ENCODE data around the gene MCCD1. TPM values are rescaled to one million over a fixed set of nuclear protein-coding genes. Genes with fewer than 3 reads are reported as not detected.
"Not testable (repeated sequence)": the region's sequence is repeated elsewhere in the genome, so short reads cannot be mapped to it uniquely, and the experiment has no call there.

Gene MCCD1
- total RNA-seq, 1 experiment from 2014 or later, result not detected

DNA sequence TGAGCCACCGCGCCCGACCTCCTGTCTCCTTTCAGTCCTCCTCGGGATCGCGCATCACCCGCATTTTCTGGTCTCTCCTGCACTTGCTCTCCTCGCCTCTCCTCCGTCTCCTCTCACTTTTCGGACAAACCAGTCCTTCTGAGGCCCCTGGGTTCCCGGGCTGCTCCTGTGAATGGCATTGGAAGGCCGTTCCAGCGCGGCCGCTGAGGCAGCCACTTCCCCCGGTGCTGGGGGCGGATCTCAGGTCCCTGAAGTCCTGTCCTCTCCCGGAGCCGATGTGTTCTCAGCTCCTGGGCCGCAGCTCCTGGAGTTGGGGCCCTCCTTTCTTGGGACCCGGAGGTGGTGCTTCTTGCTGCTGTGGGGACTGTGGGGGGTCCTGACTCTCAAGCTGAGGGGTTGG, 30.0 kb upstream of the MCCD1 start:
- H3K4me3 ChIP-seq (ENCODE audit: low read length), result peak overlapping the region; percentile 70
- POLR2A ChIA-PET (ENCODE audit: unreplicated experiment), result interaction anchor here (0.6 to 0.7 kb wide), 2 partner anchors 62 to 99 kb away, joined by 3 to 5 read pairs; no protein-coding TSS in a partner anchor
- no peaks in the 10 kb centered on the region for H3K9me3 ChIP-seq (ENCODE audit: low read length)
- H3F3A ChIP-seq (ENCODE audit: low read length, unreplicated experiment), result no peaks in the 10 kb centered on the region
- ATAC-seq (no peak), DNase-seq (peak; percentile 31)
- peaks cover 28% of the 10 kb centered on the region for H3K4me1 ChIP-seq (ENCODE audit: insufficient read depth, low read length)
- no TSS peak for BruUV-seq (replicated peaks)
- H3K79me2 ChIP-seq (ENCODE audit: low read length), result peaks cover 83% of the 10 kb centered on the region
- H3K4me2 ChIP-seq (ENCODE audit: low read length), result peak overlapping the region; percentile 84
- TF ChIP-seq, protein P1, sequence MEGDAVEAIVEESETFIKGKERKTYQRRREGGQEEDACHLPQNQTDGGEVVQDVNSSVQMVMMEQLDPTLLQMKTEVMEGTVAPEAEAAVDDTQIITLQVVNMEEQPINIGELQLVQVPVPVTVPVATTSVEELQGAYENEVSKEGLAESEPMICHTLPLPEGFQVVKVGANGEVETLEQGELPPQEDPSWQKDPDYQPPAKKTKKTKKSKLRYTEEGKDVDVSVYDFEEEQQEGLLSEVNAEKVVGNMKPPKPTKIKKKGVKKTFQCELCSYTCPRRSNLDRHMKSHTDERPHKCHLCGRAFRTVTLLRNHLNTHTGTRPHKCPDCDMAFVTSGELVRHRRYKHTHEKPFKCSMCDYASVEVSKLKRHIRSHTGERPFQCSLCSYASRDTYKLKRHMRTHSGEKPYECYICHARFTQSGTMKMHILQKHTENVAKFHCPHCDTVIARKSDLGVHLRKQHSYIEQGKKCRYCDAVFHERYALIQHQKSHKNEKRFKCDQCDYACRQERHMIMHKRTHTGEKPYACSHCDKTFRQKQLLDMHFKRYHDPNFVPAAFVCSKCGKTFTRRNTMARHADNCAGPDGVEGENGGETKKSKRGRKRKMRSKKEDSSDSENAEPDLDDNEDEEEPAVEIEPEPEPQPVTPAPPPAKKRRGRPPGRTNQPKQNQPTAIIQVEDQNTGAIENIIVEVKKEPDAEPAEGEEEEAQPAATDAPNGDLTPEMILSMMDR (conservative IDR thresholded peaks at IDR 0.05; ENCODE audit: low read depth, low read length), result no peak
- TF ChIP-seq EZH2 (IDR thresholded peaks at IDR 0.05; ENCODE audit: low read length, unreplicated experiment) (no peak), EZH2phosphoT487 (IDR thresholded peaks at IDR 0.05; ENCODE audit: borderline replicate concordance, low read length) (no peak)
- peaks cover 24% of the 10 kb centered on the region; the same call in 1 of the 2 replicates for H4K20me1 ChIP-seq (ENCODE audit: low read length)
- peak overlapping the region; percentile 20 for H3K9ac ChIP-seq (ENCODE audit: low read length)
- H2AFZ ChIP-seq (ENCODE audit: low read length), result peak overlapping the region; percentile 53; the same call in 1 of the 2 replicates
- 0 out of 2 replicates have a peak, but pooled peaks cover 4% of the 10 kb centered on the region for H3K36me3 ChIP-seq (ENCODE audit: low read depth, low read length)
- H3K9me2 ChIP-seq (replicated peaks; ENCODE audit: low read length), result no peaks in the 10 kb centered on the region
- CTCF ChIA-PET, result no interaction called here
- no peak overlapping the region for H3K27ac ChIP-seq (ENCODE audit: low read length)
- no peaks in the 10 kb centered on the region for H3K27me3 ChIP-seq (ENCODE audit: low read length)
- intact Hi-C loops (cut with micrococcal nuclease), result loop anchor here (1.0 kb wide), 1 partner anchor 44 kb away; the partner anchor contains the start of gene DDX39B

DNA sequence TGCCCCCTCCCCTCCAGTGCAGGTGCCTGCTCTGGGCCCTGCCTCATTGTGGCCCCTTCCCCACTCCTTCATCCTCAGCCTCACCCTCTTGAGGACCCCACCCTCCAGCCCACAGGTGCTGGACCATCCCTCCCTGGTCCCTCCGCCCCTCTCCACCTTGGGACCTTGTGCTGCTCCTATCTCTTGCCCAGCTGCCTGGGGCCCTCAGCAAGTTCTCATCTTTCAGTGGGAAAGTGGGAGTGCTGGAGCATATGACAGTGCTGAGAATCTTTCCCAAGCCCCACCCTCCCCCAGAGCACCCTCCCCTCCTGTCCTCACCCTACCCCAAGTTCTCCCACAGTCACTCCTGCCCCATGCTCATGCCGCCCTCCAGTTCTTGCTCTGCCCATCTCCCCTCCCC, 29.1 kb upstream of the MCCD1 start:
- H3K27me3 ChIP-seq (ENCODE audit: low read length); H3K9ac ChIP-seq (ENCODE audit: low read length); intact Hi-C loops (cut with micrococcal nuclease); DNase-seq; H3K36me3 ChIP-seq (ENCODE audit: low read depth, low read length); CTCF ChIA-PET; POLR2A ChIA-PET (ENCODE audit: unreplicated experiment); H3K9me2 ChIP-seq (replicated peaks; ENCODE audit: low read length); H2AFZ ChIP-seq (ENCODE audit: low read length); ATAC-seq; H3F3A ChIP-seq (ENCODE audit: low read length, unreplicated experiment); H3K27ac ChIP-seq (ENCODE audit: low read length); BruUV-seq (replicated peaks); H3K9me3 ChIP-seq (ENCODE audit: low read length): not testable (repeated sequence)
- Histone ChIP-seq H3K4me1 (ENCODE audit: insufficient read depth, low read length) (peaks cover 28% of the 10 kb centered on the region), H3K79me2 (ENCODE audit: low read length) (peaks cover 84% of the 10 kb centered on the region), H4K20me1 (ENCODE audit: low read length) (peaks cover 24% of the 10 kb centered on the region; the same call in 1 of the 2 replicates), H3K4me2 (ENCODE audit: low read length) (peak overlapping the region; percentile 84), H3K4me3 (ENCODE audit: low read length) (peak overlapping the region; percentile 70; the same call in 1 of the 2 replicates)

GRCh38 chr6:31502586-31502985, 26.2 kb upstream of the MCCD1 start:
- ChIA-PET CTCF (interaction anchor here (0.6 kb wide), 1 partner anchor 16 kb away, joined by 3 read pairs; no protein-coding TSS in a partner anchor), POLR2A (ENCODE audit: unreplicated experiment) (no interaction called here)
- no peaks in the 10 kb centered on the region for H3K27me3 ChIP-seq (ENCODE audit: low read length)
- peaks cover 20% of the 10 kb centered on the region for H3K36me3 ChIP-seq (ENCODE audit: low read depth, low read length)
- DNase-seq (no peak), ATAC-seq (no peak)
- no peak overlapping the region for H3K4me2 ChIP-seq (ENCODE audit: low read length)
- H3K9me3 ChIP-seq (ENCODE audit: low read length), result no peaks in the 10 kb centered on the region
- TF ChIP-seq EZH2phosphoT487 (IDR thresholded peaks at IDR 0.05; ENCODE audit: borderline replicate concordance, low read length) (no peak), EZH2 (IDR thresholded peaks at IDR 0.05; ENCODE audit: low read length, unreplicated experiment) (no peak)
- TF ChIP-seq, protein P1 (conservative IDR thresholded peaks at IDR 0.05; ENCODE audit: low read depth, low read length), result no peak
- BruUV-seq (replicated peaks), result no TSS peak
- no peaks in the 10 kb centered on the region for H3K9me2 ChIP-seq (replicated peaks; ENCODE audit: low read length)
- no peak overlapping the region for H2AFZ ChIP-seq (ENCODE audit: low read length)
- H3F3A ChIP-seq (ENCODE audit: low read length, unreplicated experiment), result no peaks in the 10 kb centered on the region
- H3K27ac ChIP-seq (ENCODE audit: low read length), result no peak overlapping the region
- intact Hi-C loops (cut with micrococcal nuclease), result no loop called here
- peaks cover 7% of the 10 kb centered on the region; the same call in 1 of the 2 replicates for H3K4me1 ChIP-seq (ENCODE audit: insufficient read depth, low read length)
- peaks cover 65% of the 10 kb centered on the region for H3K79me2 ChIP-seq (ENCODE audit: low read length)
- no peak overlapping the region for H3K9ac ChIP-seq (ENCODE audit: low read length)
- peaks cover 24% of the 10 kb centered on the region; the same call in 1 of the 2 replicates for H4K20me1 ChIP-seq (ENCODE audit: low read length)
- H3K4me3 ChIP-seq (ENCODE audit: low read length), result no peak overlapping the region

- ATAC-seq; CTCF ChIA-PET; BruUV-seq (replicated peaks); H3F3A ChIP-seq (ENCODE audit: low read length, unreplicated experiment); H3K9me3 ChIP-seq (ENCODE audit: low read length); H3K27me3 ChIP-seq (ENCODE audit: low read length); H4K20me1 ChIP-seq (ENCODE audit: low read length); H2AFZ ChIP-seq (ENCODE audit: low read length); H3K4me3 ChIP-seq (ENCODE audit: low read length); H3K9ac ChIP-seq (ENCODE audit: low read length); intact Hi-C loops (cut with micrococcal nuclease); POLR2A ChIA-PET (ENCODE audit: unreplicated experiment); H3K4me2 ChIP-seq (ENCODE audit: low read length); H3K27ac ChIP-seq (ENCODE audit: low read length); DNase-seq; H3K9me2 ChIP-seq (replicated peaks; ENCODE audit: low read length): not testable (repeated sequence)
- Histone ChIP-seq H3K4me1 (ENCODE audit: insufficient read depth, low read length) (peaks cover 11% of the 10 kb centered on the region; the same call in 1 of the 2 replicates), H3K79me2 (ENCODE audit: low read length) (peaks cover 11% of the 10 kb centered on the region), H3K36me3 (ENCODE audit: low read depth, low read length) (peaks cover 48% of the 10 kb centered on the region)
These were observed 19.7 kb upstream of the MCCD1 start for GRCh38 chr6:31509036-31509435.
